A549 (cell line): Measurements from ENCODE around the gene METTL25B. TPM values are rescaled to one million over a fixed set of nuclear protein-coding genes. Genes with fewer than 3 reads are reported as not detected.

ENCODE experiments used
- ATAC-seq, 2 experiments: fragments of 200-7000 bp in 1 of 2; fragments of >200 bp in 1 of 2; cut with Nextera tagmentation in 1 of 2; cut with Tn5 transposase in 1 of 2; 3 replicates each; pipeline versions ENCODE4 v1.8.0 to v1.9.1; 2018 to 2020; ENCODE audit warnings: mild to moderate bottlenecking in 1 of 2, moderate library complexity in 1 of 2
- CTCF ChIA-PET: fragments of 300-600 bp; sonication (Branson Sonifier 250); formaldehyde crosslinking; extraction: SDS; loops from one replicate; lab custom pipeline; 2021; ENCODE audit warnings: antibody characterized with exemption, inconsistent platforms; lab: Yijun Ruan, JAX
- POLR2A ChIA-PET: fragments of 350-600 bp; formaldehyde crosslinking; extraction: SDS; loops from one replicate; lab custom pipeline; 2021; ENCODE audit warnings: antibody characterized with exemption, inconsistent platforms; lab: Yijun Ruan, JAX
- DNase-seq, 2 experiments: peaks; one replicate each; pipeline versions ENCODE4 v3.0.0 to v3.0.0-alpha.2; 2011 to 2016; ENCODE audit warnings: low read depth in 1 of 2, low spot score in 1 of 2
- FAIRE-seq: peaks from 2 replicates; lab custom pipeline; 2011; peaks lifted over from hg19 to GRCh38; lab: Jason Lieb, UNC
- H3K27ac ChIP-seq, 2 experiments: fragments of >200 bp; sonication (Bioruptor Twin); formaldehyde crosslinking; 3 replicates each; pipeline ENCODE4 v1.5.1; 2016 to 2017
- H3K4me1 ChIP-seq: fragments of >200 bp; sonication (Bioruptor Twin); formaldehyde crosslinking; 3 replicates; pipeline ENCODE4 v1.6.1; 2016
- H3K4me2 ChIP-seq: fragments of >200 bp; sonication (Bioruptor Twin); formaldehyde crosslinking; 3 replicates; pipeline ENCODE4 v1.6.1; 2016
- H3K4me3 ChIP-seq: fragments of >200 bp; sonication (Bioruptor Twin); formaldehyde crosslinking; 3 replicates; pipeline ENCODE4 v1.5.1; 2016
- H3K9me3 ChIP-seq: fragments of >200 bp; sonication (Bioruptor Twin); formaldehyde crosslinking; 3 replicates; pipeline ENCODE4 v1.6.1; 2016
- CBX8 ChIP-seq: fragments of 200-600 bp; sonication (generic); IDR thresholded peaks from 2 replicates; pipeline ENCODE4 v1.6.1; 2016
- EHMT2 ChIP-seq: fragments of 200-600 bp; sonication (generic); IDR thresholded peaks from 2 replicates; pipeline ENCODE4 v1.6.1; 2016; ENCODE audit warnings: antibody characterized with exemption, low read depth, mild to moderate bottlenecking, moderate library complexity
- ELK1 ChIP-seq: fragments of 150-350 bp; IDR thresholded peaks from 2 replicates; pipeline ENCODE4 v1.6.1; 2014; ENCODE audit warnings: low read depth, mild to moderate bottlenecking, low read length
- ESRRA ChIP-seq: fragments of 150-350 bp; IDR thresholded peaks from 2 replicates; pipeline ENCODE4 v1.6.1; 2014; ENCODE audit warnings: mild to moderate bottlenecking, low read length, borderline replicate concordance
- FOSB ChIP-seq: fragments of 250-450 bp; sonication (Bioruptor Pico); IDR thresholded peaks from 2 replicates; pipeline ENCODE4 v1.5.0; 2020; ENCODE audit warnings: mild to moderate bottlenecking, moderate library complexity
- FOSL2 ChIP-seq, 2 experiments: fragments of 450-650 bp in 1 of 2; fragments of >200 bp in 1 of 2; sonication (Bioruptor Twin) in 1 of 2; formaldehyde crosslinking; IDR thresholded peaks; 2 replicates each; pipeline versions ENCODE4 v1.5.0 to v1.6.1; 2016 to 2020; ENCODE audit warnings: mild to moderate bottlenecking in 1 of 2, moderate library complexity in 1 of 2
- FOXS1 ChIP-seq: fragments of 250-450 bp; sonication (Bioruptor Pico); IDR thresholded peaks from 2 replicates; pipeline ENCODE4 v1.5.0; 2020; ENCODE audit warnings: mild to moderate bottlenecking, moderate library complexity
- GATA3 ChIP-seq: IDR thresholded peaks from 2 replicates; pipeline ENCODE4 v1.6.1; 2012; ENCODE audit warnings: borderline replicate concordance
- HOXB13 ChIP-seq: fragments of 250-450 bp; sonication (Bioruptor Pico); IDR thresholded peaks from 2 replicates; pipeline ENCODE4 v1.5.0; 2020; ENCODE audit warnings: low read depth, mild to moderate bottlenecking, moderate library complexity
- HOXB5 ChIP-seq: fragments of 250-450 bp; sonication (Bioruptor Pico); IDR thresholded peaks from 2 replicates; pipeline ENCODE4 v1.5.0; 2020; ENCODE audit warnings: mild to moderate bottlenecking, moderate library complexity
- JUNB ChIP-seq: fragments of >200 bp; sonication (Bioruptor Twin); formaldehyde crosslinking; IDR thresholded peaks from 2 replicates; pipeline ENCODE4 v1.6.1; 2016
- KDM5A ChIP-seq: fragments of 200-600 bp; sonication (generic); IDR thresholded peaks from 2 replicates; pipeline ENCODE4 v1.6.1; 2016; ENCODE audit warnings: antibody characterized with exemption, mild to moderate bottlenecking
- MAFK ChIP-seq: fragments of 450-650 bp; IDR thresholded peaks from 2 replicates; pipeline ENCODE4 v1.6.1; 2014; ENCODE audit not compliant: partially characterized antibody
- MAZ ChIP-seq: fragments of 150-350 bp; IDR thresholded peaks from 2 replicates; pipeline ENCODE4 v1.6.1; 2014; ENCODE audit warnings: antibody characterized with exemption, low read depth, low read length, borderline replicate concordance
- MYC ChIP-seq: IDR thresholded peaks from 2 replicates; pipeline ENCODE4 v1.6.1; 2012; ENCODE audit warnings: mild to moderate bottlenecking, inconsistent platforms, low read length, improper control_type of control experiment, borderline replicate concordance
- NFE2L2 ChIP-seq: fragments of 150-350 bp; conservative IDR thresholded peaks from 2 replicates; pipeline ENCODE4 v1.6.1; 2014; ENCODE audit warnings: low read length
- NPAS2 ChIP-seq: fragments of 250-450 bp; sonication (Bioruptor Pico); IDR thresholded peaks from 2 replicates; pipeline ENCODE4 v1.8.0; 2022; ENCODE audit warnings: mild to moderate bottlenecking, moderate library complexity, borderline replicate concordance
- PHF8 ChIP-seq: fragments of 200-600 bp; sonication (generic); IDR thresholded peaks from 2 replicates; pipeline ENCODE4 v1.6.1; 2016; ENCODE audit warnings: low read depth, mild to moderate bottlenecking, antibody characterized with exemption, moderate library complexity, borderline replicate concordance
- POLR2AphosphoS2 ChIP-seq: conservative IDR thresholded peaks from 2 replicates; pipeline ENCODE4 v1.6.1; 2012; ENCODE audit warnings: low read length, improper control_type of control experiment, inconsistent platforms
- RAD21 ChIP-seq, 2 experiments: fragments of >200 bp in 1 of 2; sonication (Bioruptor Twin) in 1 of 2; formaldehyde crosslinking in 1 of 2; IDR thresholded peaks in 1 of 2; conservative IDR thresholded peaks in 1 of 2; 2 replicates in 1 of 2; 3 replicates in 1 of 2; pipeline ENCODE4 v1.6.1; 2012 to 2018; ENCODE audit warnings: inconsistent platforms in 1 of 2
- RARB ChIP-seq: fragments of 250-450 bp; sonication (Bioruptor Pico); IDR thresholded peaks from 2 replicates; pipeline ENCODE4 v1.8.0; 2021; ENCODE audit warnings: mild to moderate bottlenecking, moderate library complexity
- SREBF2 ChIP-seq: fragments of 450-650 bp; IDR thresholded peaks from 2 replicates; pipeline ENCODE4 v1.6.1; 2014; ENCODE audit warnings: mild to moderate bottlenecking, moderate library complexity
- TFCP2L1 ChIP-seq: fragments of 250-450 bp; sonication (Bioruptor Pico); IDR thresholded peaks from 2 replicates; pipeline ENCODE4 v1.5.0; 2021; ENCODE audit warnings: mild to moderate bottlenecking
- USF2 ChIP-seq: fragments of 450-650 bp; IDR thresholded peaks from 2 replicates; pipeline ENCODE4 v1.6.1; 2014; ENCODE audit warnings: antibody characterized with exemption
- ZC3H11A ChIP-seq: fragments of 450-650 bp; IDR thresholded peaks from 2 replicates; pipeline ENCODE4 v1.6.1; 2014; ENCODE audit warnings: antibody characterized with exemption, mild to moderate bottlenecking
- ZFP36 ChIP-seq: fragments of 450-650 bp; IDR thresholded peaks from 2 replicates; pipeline ENCODE4 v1.6.1; 2014; ENCODE audit warnings: borderline replicate concordance; ENCODE audit not compliant: partially characterized antibody
- ZNF302 ChIP-seq: fragments of 250-450 bp; sonication (Bioruptor Pico); IDR thresholded peaks from 2 replicates; pipeline ENCODE4 v1.9.0; 2021; ENCODE audit warnings: inconsistent platforms, mild to moderate bottlenecking, moderate library complexity
- ZSCAN20 ChIP-seq: fragments of 250-450 bp; sonication (Bioruptor Pico); IDR thresholded peaks from 2 replicates; pipeline ENCODE4 v1.8.0; 2022; ENCODE audit warnings: mild to moderate bottlenecking, moderate library complexity
- WGBS: methylation state at CpG from one replicate; pipeline ENCODE4 v1.1.6; 2017; ENCODE audit errors: missing lambda C conversion rate; 5-methylcytosine and 5-hydroxymethylcytosine counted together
- polyA plus RNA-seq, 4 experiments: library from polyadenylated mRNA; depleted of rRNA in 3 of 4; stranded (reverse); fragments of >200 nt; fragmentation: RNase III in 1 of 4; extraction: RNeasy Plus Mini Kit Qiagen cat#74134 plus additional on column Dnase treatment in 1 of 4; gene quantifications; 2 replicates in 3 of 4; 3 replicates in 1 of 4; pipeline ENCODE4 v1.2.3, GENCODE V29; 2011 to 2017
- TF ChIP-seq, protein P1 (sequence below): fragments of >200 bp; sonication (Bioruptor Twin); formaldehyde crosslinking; IDR thresholded peaks from 2 replicates; pipeline ENCODE4 v1.6.1; 2016
- TF ChIP-seq, protein P2 (sequence below): fragments of 200-600 bp; sonication (generic); IDR thresholded peaks from 2 replicates; pipeline ENCODE4 v1.6.1; 2016; ENCODE audit warnings: antibody characterized with exemption, mild to moderate bottlenecking, moderate library complexity

Gene METTL25B
- polyA plus RNA-seq, 2 of the 4 experiments (the other 2 are of a cell fraction) = 16.7 to 18.5 TPM

GRCh38 chr1:156754219-156754618 is 25.9 kb downstream of the METTL25B start (continued):
- TF ChIP-seq ZC3H11A (no peak), HOXB13 (no peak), NPAS2 (CRISPR knock-in tag) (no peak), ZSCAN20 (no peak), CBX8 (no peak)

DNA sequence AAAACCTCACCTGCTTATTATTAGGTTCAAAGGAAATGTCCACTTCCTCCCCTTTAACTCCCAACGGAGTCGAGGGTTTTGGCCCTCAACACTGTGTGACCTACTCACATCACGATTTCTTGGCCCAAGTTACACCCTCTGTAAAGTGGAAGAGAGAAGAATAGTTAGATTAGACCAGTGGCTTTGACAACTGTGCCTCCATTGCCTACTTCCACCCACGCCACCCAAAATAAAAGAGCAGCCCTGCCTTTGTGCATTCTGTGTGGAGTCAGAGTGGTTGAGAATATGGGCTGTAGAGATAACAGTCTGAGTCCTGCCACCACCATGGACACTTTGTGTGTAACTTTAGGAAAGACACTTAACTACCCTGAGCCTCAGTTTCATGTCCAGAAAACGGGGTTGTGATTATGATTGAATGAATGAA is 27.3 kb downstream of the METTL25B start:
- Histone ChIP-seq H3K27ac (no peak overlapping the region), H3K4me3 (no peak overlapping the region), H3K4me1 (peaks cover 8% of the 10 kb centered on the region; the same call in 1 of the 3 replicates), H3K9me3 (no peaks in the 10 kb centered on the region), H3K4me2 (no peak overlapping the region)
- FAIRE-seq = no peak
- DNase-seq = no peak
- 81% methylated on average over 5 of the region's 5 CpGs for WGBS
- POLR2A ChIA-PET = interaction anchor here (1.1 kb wide), 2 partner anchors 12 to 27 kb away, joined by 3 to 5 read pairs; partner anchors contain the start of genes METTL25B and PRCC
- no peak for ATAC-seq
- TF ChIP-seq FOSL2 (IDR thresholded peaks at IDR 0.05) (no peak), FOSL2 (CRISPR knock-in tag; IDR thresholded peaks at IDR 0.05) (no peak), ZFP36 (no peak), MAFK (no peak), JUNB (no peak), MYC (no peak), RAD21 (conservative IDR thresholded peaks at IDR 0.05 in 1 of 2, IDR thresholded peaks at IDR 0.05 in 1 of 2) (no peak), PHF8 (no peak), NFE2L2 (no peak), ZNF302 (CRISPR knock-in tag) (no peak), RARB (CRISPR knock-in tag) (no peak), ELK1 (no peak), GATA3 (no peak), SREBF2 (no peak), HOXB13 (no peak), ESRRA (no peak), TFCP2L1 (no peak), KDM5A (no peak), EHMT2 (no peak), FOSB (CRISPR knock-in tag) (no peak)
- TF ChIP-seq, protein P1, sequence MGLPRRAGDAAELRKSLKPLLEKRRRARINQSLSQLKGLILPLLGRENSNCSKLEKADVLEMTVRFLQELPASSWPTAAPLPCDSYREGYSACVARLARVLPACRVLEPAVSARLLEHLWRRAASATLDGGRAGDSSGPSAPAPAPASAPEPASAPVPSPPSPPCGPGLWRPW = no peak
- CTCF ChIA-PET = interaction anchor here (0.6 to 3.7 kb wide), 4 partner anchors 11 to 66 kb away, joined by 3 to 30 read pairs (median 5); partner anchors contain the start of gene PRCC

DNA sequence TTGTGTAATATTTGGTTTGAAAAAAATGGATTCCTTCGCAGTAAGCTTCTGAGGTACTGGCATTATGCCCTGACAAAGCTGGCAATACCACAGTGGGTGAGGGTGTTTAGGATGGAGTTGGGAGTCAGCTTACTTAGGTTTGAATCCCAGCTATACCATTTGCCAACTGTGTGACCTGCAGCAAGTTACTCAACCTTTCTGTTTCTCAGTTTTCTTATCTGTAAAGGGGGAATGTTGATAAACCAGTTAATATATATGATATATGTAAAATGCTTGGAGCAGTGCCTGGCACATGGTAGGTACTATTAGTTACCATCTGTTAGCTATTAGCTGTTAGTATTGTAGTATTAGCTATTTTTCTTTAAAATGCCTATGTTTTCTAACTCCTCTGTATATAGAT is 28.1 kb downstream of the METTL25B start:
- TF ChIP-seq, protein P2, sequence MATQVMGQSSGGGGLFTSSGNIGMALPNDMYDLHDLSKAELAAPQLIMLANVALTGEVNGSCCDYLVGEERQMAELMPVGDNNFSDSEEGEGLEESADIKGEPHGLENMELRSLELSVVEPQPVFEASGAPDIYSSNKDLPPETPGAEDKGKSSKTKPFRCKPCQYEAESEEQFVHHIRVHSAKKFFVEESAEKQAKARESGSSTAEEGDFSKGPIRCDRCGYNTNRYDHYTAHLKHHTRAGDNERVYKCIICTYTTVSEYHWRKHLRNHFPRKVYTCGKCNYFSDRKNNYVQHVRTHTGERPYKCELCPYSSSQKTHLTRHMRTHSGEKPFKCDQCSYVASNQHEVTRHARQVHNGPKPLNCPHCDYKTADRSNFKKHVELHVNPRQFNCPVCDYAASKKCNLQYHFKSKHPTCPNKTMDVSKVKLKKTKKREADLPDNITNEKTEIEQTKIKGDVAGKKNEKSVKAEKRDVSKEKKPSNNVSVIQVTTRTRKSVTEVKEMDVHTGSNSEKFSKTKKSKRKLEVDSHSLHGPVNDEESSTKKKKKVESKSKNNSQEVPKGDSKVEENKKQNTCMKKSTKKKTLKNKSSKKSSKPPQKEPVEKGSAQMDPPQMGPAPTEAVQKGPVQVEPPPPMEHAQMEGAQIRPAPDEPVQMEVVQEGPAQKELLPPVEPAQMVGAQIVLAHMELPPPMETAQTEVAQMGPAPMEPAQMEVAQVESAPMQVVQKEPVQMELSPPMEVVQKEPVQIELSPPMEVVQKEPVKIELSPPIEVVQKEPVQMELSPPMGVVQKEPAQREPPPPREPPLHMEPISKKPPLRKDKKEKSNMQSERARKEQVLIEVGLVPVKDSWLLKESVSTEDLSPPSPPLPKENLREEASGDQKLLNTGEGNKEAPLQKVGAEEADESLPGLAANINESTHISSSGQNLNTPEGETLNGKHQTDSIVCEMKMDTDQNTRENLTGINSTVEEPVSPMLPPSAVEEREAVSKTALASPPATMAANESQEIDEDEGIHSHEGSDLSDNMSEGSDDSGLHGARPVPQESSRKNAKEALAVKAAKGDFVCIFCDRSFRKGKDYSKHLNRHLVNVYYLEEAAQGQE = no peak
- TF ChIP-seq MAZ (no peak), NFE2L2 (no peak), SREBF2 (no peak), HOXB5 (no peak), FOXS1 (CRISPR knock-in tag) (no peak), POLR2AphosphoS2 (no peak), USF2 (no peak)
- no peak for DNase-seq
- ChIA-PET POLR2A (interaction anchor here (1.1 kb wide), 2 partner anchors 11 to 28 kb away, joined by 3 to 5 read pairs; partner anchors contain the start of genes METTL25B and PRCC), CTCF (interaction anchor here (0.9 to 3.7 kb wide), 6 partner anchors 22 to 103 kb away, joined by 3 to 30 read pairs (median 6); partner anchors contain the start of gene CRABP2)
- WGBS = 93% methylated on average over 1 of the region's 1 CpG
- Histone ChIP-seq H3K4me3 (no peak overlapping the region), H3K27ac (no peak overlapping the region), H3K9me3 (no peaks in the 10 kb centered on the region), H3K4me2 (no peak overlapping the region), H3K4me1 (peaks cover 8% of the 10 kb centered on the region; the same call in 1 of the 3 replicates)
- FAIRE-seq = no peak
- no peak for ATAC-seq
